Measurements from ENCODE around the gene YPEL4.

The YPEL4 gene

DNA sequence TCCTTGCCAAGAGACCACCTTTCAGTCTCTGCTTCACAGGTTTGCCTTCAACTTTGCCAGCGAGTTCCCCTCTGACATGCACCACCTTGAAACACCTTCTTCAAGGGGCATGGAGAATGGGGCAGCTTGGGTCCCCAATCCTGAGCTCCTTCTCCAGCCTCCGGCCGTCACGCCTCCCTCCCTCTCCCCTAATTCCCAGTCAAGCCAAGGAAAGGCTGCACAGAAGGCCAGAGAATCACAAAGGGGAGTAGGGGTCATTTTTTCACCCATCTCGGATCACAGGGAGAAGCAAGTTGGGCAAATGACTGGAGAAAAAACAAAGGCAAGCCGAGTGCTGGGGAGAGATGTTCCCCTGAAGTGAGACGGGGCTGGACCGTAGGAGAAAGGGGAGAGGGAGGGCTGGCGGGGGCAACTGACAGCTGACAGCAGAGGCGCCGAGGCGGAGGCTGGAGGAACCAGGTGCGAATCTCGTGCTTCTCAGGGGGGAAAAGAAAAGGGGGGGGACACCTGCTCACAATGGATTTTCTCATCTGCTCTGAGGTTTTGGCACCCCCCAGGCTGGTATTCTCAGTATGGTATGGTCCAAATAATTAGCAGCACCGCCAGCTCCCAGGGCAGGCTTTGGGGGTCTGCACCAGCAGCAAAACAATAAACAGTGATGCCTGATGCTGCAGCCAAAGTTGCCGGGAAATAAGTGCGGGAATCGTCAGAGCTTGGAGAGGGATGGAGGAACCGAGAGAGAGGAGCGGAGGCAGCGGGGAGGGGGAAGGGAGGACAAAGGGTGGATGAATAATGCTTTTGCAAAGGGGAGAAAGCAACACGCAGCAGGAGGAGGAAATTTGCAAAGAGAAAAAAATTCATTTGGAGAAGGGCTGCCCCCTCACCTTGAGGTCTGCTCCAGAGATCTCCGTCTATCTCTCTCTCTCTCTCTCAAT is 644 bp downstream of the YPEL4 start:
- no peak for DNase-seq (ENCODE audit: extremely low read depth, low read depth)
- TF ChIP-seq, protein P1, sequence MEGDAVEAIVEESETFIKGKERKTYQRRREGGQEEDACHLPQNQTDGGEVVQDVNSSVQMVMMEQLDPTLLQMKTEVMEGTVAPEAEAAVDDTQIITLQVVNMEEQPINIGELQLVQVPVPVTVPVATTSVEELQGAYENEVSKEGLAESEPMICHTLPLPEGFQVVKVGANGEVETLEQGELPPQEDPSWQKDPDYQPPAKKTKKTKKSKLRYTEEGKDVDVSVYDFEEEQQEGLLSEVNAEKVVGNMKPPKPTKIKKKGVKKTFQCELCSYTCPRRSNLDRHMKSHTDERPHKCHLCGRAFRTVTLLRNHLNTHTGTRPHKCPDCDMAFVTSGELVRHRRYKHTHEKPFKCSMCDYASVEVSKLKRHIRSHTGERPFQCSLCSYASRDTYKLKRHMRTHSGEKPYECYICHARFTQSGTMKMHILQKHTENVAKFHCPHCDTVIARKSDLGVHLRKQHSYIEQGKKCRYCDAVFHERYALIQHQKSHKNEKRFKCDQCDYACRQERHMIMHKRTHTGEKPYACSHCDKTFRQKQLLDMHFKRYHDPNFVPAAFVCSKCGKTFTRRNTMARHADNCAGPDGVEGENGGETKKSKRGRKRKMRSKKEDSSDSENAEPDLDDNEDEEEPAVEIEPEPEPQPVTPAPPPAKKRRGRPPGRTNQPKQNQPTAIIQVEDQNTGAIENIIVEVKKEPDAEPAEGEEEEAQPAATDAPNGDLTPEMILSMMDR (IDR thresholded peaks at IDR 0.05; ENCODE audit: low read depth, low read length) = no peak

DNA sequence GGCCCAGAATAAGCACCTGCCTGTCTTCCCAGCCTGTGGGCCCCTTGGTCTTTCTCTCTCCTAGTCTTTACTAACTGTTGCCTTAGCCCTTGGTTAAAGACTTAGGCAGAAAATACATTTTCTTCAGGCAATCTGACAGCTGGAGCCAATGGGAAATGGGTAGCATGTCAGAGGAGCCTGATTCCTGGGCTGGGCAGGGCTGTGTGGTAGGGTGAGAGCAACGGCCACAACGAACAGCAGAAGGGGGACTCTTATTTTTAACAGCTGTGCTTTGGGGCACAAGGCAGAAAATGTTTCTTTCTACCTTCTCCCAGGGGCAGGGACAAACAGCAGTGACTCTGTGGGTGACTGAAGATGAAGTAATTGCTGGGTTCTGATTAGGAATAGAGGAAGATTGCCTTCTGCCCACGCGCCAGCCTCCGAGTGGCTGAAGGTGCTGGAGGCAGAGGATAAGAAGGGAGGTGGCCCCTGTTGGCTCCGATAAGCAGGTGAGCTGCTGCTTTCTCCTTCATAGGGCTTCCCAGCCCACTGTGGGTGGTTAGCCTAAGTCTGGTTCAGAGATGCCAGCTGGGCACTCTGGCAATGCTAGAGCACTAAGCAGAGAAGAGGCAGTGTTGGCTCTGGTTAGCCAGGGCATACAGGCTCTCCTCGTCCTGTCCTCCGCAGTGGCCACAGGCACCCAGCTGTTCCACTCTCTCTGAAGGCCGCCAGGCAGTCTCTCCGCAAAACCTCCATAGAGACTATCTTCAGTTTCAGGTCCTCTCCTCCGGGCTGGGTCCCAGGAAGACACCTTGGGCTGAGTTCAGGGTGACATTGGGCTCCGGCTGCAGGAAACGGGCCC is 1.5 kb downstream of the YPEL4 start:
- TF ChIP-seq, protein P1 (IDR thresholded peaks at IDR 0.05; ENCODE audit: low read depth, low read length) = no peak
- DNase-seq (ENCODE audit: extremely low read depth, low read depth) = no peak

DNA sequence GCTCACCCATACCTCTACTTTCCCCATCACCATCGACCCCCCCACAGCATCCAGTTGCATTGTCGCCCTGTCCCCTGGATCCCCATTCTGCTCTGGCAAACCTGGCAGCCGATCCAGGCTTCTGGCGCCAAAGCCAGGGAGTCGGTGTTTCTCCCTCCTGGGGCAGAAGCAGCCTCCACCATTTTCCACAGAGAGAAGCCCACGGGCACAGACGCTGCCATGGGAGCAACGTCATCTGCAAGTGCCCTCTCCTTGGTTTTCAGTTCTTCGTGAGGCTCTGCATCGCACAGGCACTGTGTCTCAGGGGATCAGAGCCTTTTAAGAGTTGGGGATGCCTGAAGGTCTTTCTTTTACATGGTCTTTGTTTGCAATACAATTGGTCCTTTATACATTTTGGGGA is 2.3 kb downstream of the YPEL4 start:
- TF ChIP-seq, protein P1 (IDR thresholded peaks at IDR 0.05; ENCODE audit: low read depth, low read length) = no peak
- no peak for DNase-seq (ENCODE audit: extremely low read depth, low read depth)

DNA sequence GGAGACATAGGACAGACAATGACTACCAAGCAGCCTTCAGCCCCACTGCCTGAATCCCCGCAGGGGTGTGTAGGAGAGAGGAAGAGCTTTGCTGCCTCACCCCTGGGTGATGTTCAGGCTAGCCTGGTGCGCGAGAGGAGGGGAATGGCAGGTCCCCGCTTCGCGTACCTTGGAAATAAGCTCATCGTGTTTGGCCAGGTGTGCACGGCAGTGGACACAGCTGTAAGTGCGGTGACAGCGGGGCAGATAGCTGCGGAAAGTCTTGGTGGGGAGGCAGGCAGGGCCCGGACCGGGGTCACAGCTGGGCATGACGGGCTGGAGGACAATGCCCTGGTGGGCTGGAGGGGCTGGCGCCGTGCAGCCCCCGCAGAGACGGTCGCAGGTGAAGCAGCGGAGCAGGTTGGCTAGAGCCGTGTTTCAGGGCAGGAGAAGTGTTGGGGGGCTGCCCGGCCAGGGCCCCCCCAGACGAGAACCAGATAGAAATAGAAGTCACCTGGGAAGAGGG is 2.9 kb downstream of the YPEL4 start:
- DNase-seq (ENCODE audit: extremely low read depth, low read depth) = no peak

GRCh38 chr11:57646194-57646798 is 3.4 kb downstream of the YPEL4 start:
- DNase-seq (ENCODE audit: extremely low read depth, low read depth) = no peak
- TF ChIP-seq, protein P1 (IDR thresholded peaks at IDR 0.05; ENCODE audit: low read depth, low read length) = no peak

More for the DNA sequence above, 2.9 kb downstream of the YPEL4 start:
- TF ChIP-seq, protein P1 (IDR thresholded peaks at IDR 0.05; ENCODE audit: low read depth, low read length) = no peak

GRCh38 chr11:57645689-57646085 is 4.0 kb downstream of the YPEL4 start:
- DNase-seq (ENCODE audit: extremely low read depth, low read depth) = no peak
- TF ChIP-seq, protein P1 (IDR thresholded peaks at IDR 0.05; ENCODE audit: low read depth, low read length) = no peak
